ENCODE data around the gene PDRG1.
A peak's percentile ranks its signal among the peaks of the same experiment; 100 is the strongest.

Gene PDRG1

GRCh38 chr20:31943052-31943471 is 8.8 kb downstream of the PDRG1 start:
- Histone ChIP-seq H3K27ac (ENCODE audit: insufficient read depth in 1 of 2, low read depth in 1 of 2, low read length in 2 of 2, poor library complexity in 1 of 2, severe bottlenecking in 2 of 2) (no peak overlapping the region), H3K27me3 (replicated peaks in 2 of 5; ENCODE audit: control insufficient read depth in 4 of 5, insufficient read depth in 5 of 5, low read length in 4 of 5) (no peaks in the 10 kb centered on the region), H3K36me3 (ENCODE audit: control insufficient read depth in 4 of 4, insufficient read depth in 4 of 4, low read length in 3 of 4) (peaks cover 10 to 45% (median 39%) of the 10 kb centered on the region in 4 experiments), H3K4me3 (ENCODE audit: control insufficient read depth in 1 of 7, extremely low read depth in 1 of 7, insufficient read depth in 4 of 7, low read depth in 2 of 7, low read length in 6 of 7) (no peak overlapping the region), H3K4me1 (ENCODE audit: control extremely low read depth in 1 of 4, control insufficient read depth in 4 of 4, insufficient read depth in 4 of 4, low read length in 3 of 4) (no peaks in the 10 kb centered on the region), H3K9me3 (ENCODE audit: control extremely low read depth in 1 of 5, control insufficient read depth in 4 of 5, insufficient read depth in 2 of 5, low read depth in 1 of 5, low read length in 4 of 5) (peaks cover 0 to 2% (median 1%) of the 10 kb centered on the region in 5 experiments)
- WGBS (ENCODE audit: insufficient coverage) = 94% methylated on average over 2 of the region's 2 CpGs
- ChIA-PET POLR2A (no interaction called here), CTCF (interaction anchor here (2.2 kb wide), 1 partner anchor 9 kb away, joined by 9 read pairs; the partner anchor contains the start of gene PDRG1)
- no peak for DNase-seq

GRCh38 chr20:31939661-31940060 is 12.2 kb downstream of the PDRG1 start:
- Histone ChIP-seq H3K27me3 (replicated peaks in 2 of 5; ENCODE audit: control insufficient read depth in 4 of 5, insufficient read depth in 5 of 5, low read length in 4 of 5) (no peaks in the 10 kb centered on the region), H3K36me3 (ENCODE audit: control insufficient read depth in 4 of 4, insufficient read depth in 4 of 4, low read length in 3 of 4) (peaks cover 0 to 12% (median 11%) of the 10 kb centered on the region in 4 experiments), H3K9me3 (ENCODE audit: control extremely low read depth in 1 of 5, control insufficient read depth in 4 of 5, insufficient read depth in 2 of 5, low read depth in 1 of 5, low read length in 4 of 5) (no peaks in the 10 kb centered on the region), H3K4me1 (ENCODE audit: control extremely low read depth in 1 of 4, control insufficient read depth in 4 of 4, insufficient read depth in 4 of 4, low read length in 3 of 4) (no peaks in the 10 kb centered on the region), H3K4me3 (ENCODE audit: control insufficient read depth in 1 of 7, extremely low read depth in 1 of 7, insufficient read depth in 4 of 7, low read depth in 2 of 7, low read length in 6 of 7) (no peak overlapping the region), H3K27ac (ENCODE audit: insufficient read depth in 1 of 2, low read depth in 1 of 2, low read length in 2 of 2, poor library complexity in 1 of 2, severe bottlenecking in 2 of 2) (no peak overlapping the region)
- WGBS (ENCODE audit: insufficient coverage) = 100% methylated on average over 1 of the region's 2 CpGs
- ChIA-PET CTCF (interaction anchor here (1.1 to 1.8 kb wide), 3 partner anchors 11 to 87 kb away, joined by 3 to 4 read pairs (median 3); partner anchors contain the start of gene PDRG1), POLR2A (interaction anchor here (0.6 kb wide), 1 partner anchor 53 kb away, joined by 3 read pairs; no protein-coding TSS in a partner anchor)
- no peak for DNase-seq

GRCh38 chr20:31937820-31938219 is 14.0 kb downstream of the PDRG1 start:
- no peaks in the 10 kb centered on the region for H3K27me3 ChIP-seq (replicated peaks in 2 of 5; ENCODE audit: control insufficient read depth in 4 of 5, insufficient read depth in 5 of 5, low read length in 4 of 5)
- CTCF ChIA-PET = interaction anchor here (0.9 to 1.0 kb wide), 3 partner anchors 10 to 80 kb away, joined by 3 to 5 read pairs (median 4); partner anchors contain the start of gene PDRG1
- H3K4me1 ChIP-seq (ENCODE audit: control extremely low read depth in 1 of 4, control insufficient read depth in 4 of 4, insufficient read depth in 4 of 4, low read length in 3 of 4) = no peaks in the 10 kb centered on the region
- WGBS (ENCODE audit: insufficient coverage) = no CpG with 5 or more reads among the region's 1 CpG
- H3K27ac ChIP-seq (ENCODE audit: insufficient read depth in 1 of 2, low read depth in 1 of 2, low read length in 2 of 2, poor library complexity in 1 of 2, severe bottlenecking in 2 of 2) = no peak overlapping the region
- DNase-seq = no peak
- H3K9me3 ChIP-seq (ENCODE audit: control extremely low read depth in 1 of 5, control insufficient read depth in 4 of 5, insufficient read depth in 2 of 5, low read depth in 1 of 5, low read length in 4 of 5) = no peaks in the 10 kb centered on the region
- H3K4me3 ChIP-seq (ENCODE audit: control insufficient read depth in 1 of 7, extremely low read depth in 1 of 7, insufficient read depth in 4 of 7, low read depth in 2 of 7, low read length in 6 of 7) = no peak overlapping the region
- peaks cover 0 to 2% (median 0%) of the 10 kb centered on the region in 4 experiments for H3K36me3 ChIP-seq (ENCODE audit: control insufficient read depth in 4 of 4, insufficient read depth in 4 of 4, low read length in 3 of 4)
- POLR2A ChIA-PET = no interaction called here

GRCh38 chr20:31936420-31936819 is 15.4 kb downstream of the PDRG1 start:
- DNase-seq = no peak
- Histone ChIP-seq H3K27ac (ENCODE audit: insufficient read depth in 1 of 2, low read depth in 1 of 2, low read length in 2 of 2, poor library complexity in 1 of 2, severe bottlenecking in 2 of 2) (no peak overlapping the region), H3K27me3 (replicated peaks in 2 of 5; ENCODE audit: control insufficient read depth in 4 of 5, insufficient read depth in 5 of 5, low read length in 4 of 5) (no peaks in the 10 kb centered on the region), H3K4me1 (ENCODE audit: control extremely low read depth in 1 of 4, control insufficient read depth in 4 of 4, insufficient read depth in 4 of 4, low read length in 3 of 4) (no peaks in the 10 kb centered on the region), H3K4me3 (ENCODE audit: control insufficient read depth in 1 of 7, extremely low read depth in 1 of 7, insufficient read depth in 4 of 7, low read depth in 2 of 7, low read length in 6 of 7) (no peak overlapping the region), H3K9me3 (ENCODE audit: control extremely low read depth in 1 of 5, control insufficient read depth in 4 of 5, insufficient read depth in 2 of 5, low read depth in 1 of 5, low read length in 4 of 5) (no peaks in the 10 kb centered on the region), H3K36me3 (ENCODE audit: control insufficient read depth in 4 of 4, insufficient read depth in 4 of 4, low read length in 3 of 4) (peaks cover 0 to 2% (median 0%) of the 10 kb centered on the region in 4 experiments)
- ChIA-PET CTCF (interaction anchor here (1.2 to 3.3 kb wide), 3 partner anchors 15 to 46 kb away, joined by 3 to 16 read pairs (median 4); partner anchors contain the start of gene PDRG1), POLR2A (no interaction called here)
- WGBS (ENCODE audit: insufficient coverage) = 83% methylated on average over 1 of the region's 4 CpGs

GRCh38 chr20:31934968-31935764 is 16.7 kb downstream of the PDRG1 start:
- H3K36me3 ChIP-seq (ENCODE audit: control insufficient read depth in 4 of 4, insufficient read depth in 4 of 4, low read length in 3 of 4) = peaks cover 0 to 2% (median 0%) of the 10 kb centered on the region in 4 experiments
- peak; percentile 26 to 42 (median 41) for DNase-seq
- H3K9me3 ChIP-seq (ENCODE audit: control extremely low read depth in 1 of 5, control insufficient read depth in 4 of 5, insufficient read depth in 2 of 5, low read depth in 1 of 5, low read length in 4 of 5) = no peaks in the 10 kb centered on the region
- ChIA-PET POLR2A (no interaction called here), CTCF (interaction anchor here (0.7 to 3.3 kb wide), 10 partner anchors 9 to 190 kb away, joined by 3 to 16 read pairs (median 3); no protein-coding TSS in a partner anchor)
- WGBS (ENCODE audit: insufficient coverage) = 86% methylated on average over 5 of the region's 8 CpGs
- H3K27me3 ChIP-seq (replicated peaks in 2 of 5; ENCODE audit: control insufficient read depth in 4 of 5, insufficient read depth in 5 of 5, low read length in 4 of 5) = no peaks in the 10 kb centered on the region
- no peak overlapping the region for H3K4me3 ChIP-seq (ENCODE audit: control insufficient read depth in 1 of 7, extremely low read depth in 1 of 7, insufficient read depth in 4 of 7, low read depth in 2 of 7, low read length in 6 of 7)
- H3K4me1 ChIP-seq (ENCODE audit: control extremely low read depth in 1 of 4, control insufficient read depth in 4 of 4, insufficient read depth in 4 of 4, low read length in 3 of 4) = no peaks in the 10 kb centered on the region
- no peak overlapping the region for H3K27ac ChIP-seq (ENCODE audit: insufficient read depth in 1 of 2, low read depth in 1 of 2, low read length in 2 of 2, poor library complexity in 1 of 2, severe bottlenecking in 2 of 2)

- Histone ChIP-seq H3K4me1 (ENCODE audit: control extremely low read depth in 1 of 4, control insufficient read depth in 4 of 4, insufficient read depth in 4 of 4, low read length in 3 of 4) (no peaks in the 10 kb centered on the region), H3K27me3 (replicated peaks in 2 of 5; ENCODE audit: control insufficient read depth in 4 of 5, insufficient read depth in 5 of 5, low read length in 4 of 5) (no peaks in the 10 kb centered on the region), H3K36me3 (ENCODE audit: control insufficient read depth in 4 of 4, insufficient read depth in 4 of 4, low read length in 3 of 4) (peaks cover 0 to 2% (median 0%) of the 10 kb centered on the region in 4 experiments), H3K27ac (ENCODE audit: insufficient read depth in 1 of 2, low read depth in 1 of 2, low read length in 2 of 2, poor library complexity in 1 of 2, severe bottlenecking in 2 of 2) (no peak overlapping the region), H3K9me3 (ENCODE audit: control extremely low read depth in 1 of 5, control insufficient read depth in 4 of 5, insufficient read depth in 2 of 5, low read depth in 1 of 5, low read length in 4 of 5) (no peaks in the 10 kb centered on the region), H3K4me3 (ENCODE audit: control insufficient read depth in 1 of 7, extremely low read depth in 1 of 7, insufficient read depth in 4 of 7, low read depth in 2 of 7, low read length in 6 of 7) (no peak overlapping the region)
- ChIA-PET POLR2A (no interaction called here), CTCF (interaction anchor here (0.7 to 3.3 kb wide), 7 partner anchors 10 to 156 kb away, joined by 3 to 16 read pairs (median 3); no protein-coding TSS in a partner anchor)
- no peak for DNase-seq
- WGBS (ENCODE audit: insufficient coverage) = 96% methylated on average over 14 of the region's 14 CpGs
Observed at GRCh38 chr20:31934491-31934890, 17.4 kb downstream of the PDRG1 start.

GRCh38 chr20:31933698-31934097 is 18.1 kb downstream of the PDRG1 start:
- CTCF ChIA-PET = interaction anchor here (3.3 kb wide), 1 partner anchor 14 kb away, joined by 16 read pairs; no protein-coding TSS in a partner anchor
- POLR2A ChIA-PET = no interaction called here
- Histone ChIP-seq H3K27me3 (replicated peaks in 2 of 5; ENCODE audit: control insufficient read depth in 4 of 5, insufficient read depth in 5 of 5, low read length in 4 of 5) (no peaks in the 10 kb centered on the region), H3K4me1 (ENCODE audit: control extremely low read depth in 1 of 4, control insufficient read depth in 4 of 4, insufficient read depth in 4 of 4, low read length in 3 of 4) (no peaks in the 10 kb centered on the region), H3K27ac (ENCODE audit: insufficient read depth in 1 of 2, low read depth in 1 of 2, low read length in 2 of 2, poor library complexity in 1 of 2, severe bottlenecking in 2 of 2) (no peak overlapping the region), H3K36me3 (ENCODE audit: control insufficient read depth in 4 of 4, insufficient read depth in 4 of 4, low read length in 3 of 4) (peaks cover 0 to 2% (median 0%) of the 10 kb centered on the region in 4 experiments), H3K9me3 (ENCODE audit: control extremely low read depth in 1 of 5, control insufficient read depth in 4 of 5, insufficient read depth in 2 of 5, low read depth in 1 of 5, low read length in 4 of 5) (no peaks in the 10 kb centered on the region), H3K4me3 (ENCODE audit: control insufficient read depth in 1 of 7, extremely low read depth in 1 of 7, insufficient read depth in 4 of 7, low read depth in 2 of 7, low read length in 6 of 7) (no peak overlapping the region)
- WGBS (ENCODE audit: insufficient coverage) = 93% methylated on average over 6 of the region's 10 CpGs
- DNase-seq = no peak
